Natural killer cell treated with Interleukin-12 subunit alpha and Interleukin-12 subunit beta and Interleukin-15 and Interleukin-18, amount 100 ng/mL, for 72 hours (primary cell): ENCODE results near the gene CUX1. TPM values are rescaled to one million over a fixed set of nuclear protein-coding genes. Genes with fewer than 3 reads are reported as not detected.
"Not testable (repeated sequence)": the region's sequence is repeated elsewhere in the genome, so short reads cannot be mapped to it uniquely, and the experiment has no call there.

Experiments
- ATAC-seq, 2 donors: fragments of 150-1000 bp; cut with Tn5 transposase in 1 of 2; sonication (Bioruptor Pico), chemical (Tn5 transposase) in 1 of 2; 2 replicates each; pipeline ENCODE4 v1.10.0; 2021
- DNase-seq: peaks from one replicate; pipeline ENCODE4 v3.0.0; 2022; ENCODE audit warnings: low spot score
- H3K27ac Mint-ChIP-seq, 2 donors: 1 replicate in 1 of 2; 2 replicates in 1 of 2; pipeline ENCODE4 v1.8.0; 2022; ENCODE audit warnings: mixed read lengths in 2 of 2, mild to moderate bottlenecking in 1 of 2, moderate library complexity in 1 of 2
- H3K27me3 Mint-ChIP-seq, 2 donors: 1 replicate in 1 of 2; 2 replicates in 1 of 2; pipeline ENCODE4 v1.8.0; 2022; ENCODE audit warnings: mixed read lengths in 2 of 2
- H3K36me3 Mint-ChIP-seq: one replicate; pipeline ENCODE4 v1.8.0; 2022; ENCODE audit warnings: mixed read lengths
- H3K4me1 Mint-ChIP-seq, 2 donors: 1 replicate in 1 of 2; 2 replicates in 1 of 2; pipeline ENCODE4 v1.8.0; 2022; ENCODE audit warnings: low read depth in 2 of 2, mixed read lengths in 2 of 2, mild to moderate bottlenecking in 1 of 2
- H3K4me3 Mint-ChIP-seq: one replicate; pipeline ENCODE4 v1.8.0; 2022; ENCODE audit warnings: mixed read lengths
- H3K9me3 Mint-ChIP-seq: 2 replicates; pipeline ENCODE4 v1.8.0; 2022; ENCODE audit warnings: mixed read lengths
- total RNA-seq, 2 donors: library from RNA; stranded (reverse); gene quantifications; one replicate each; pipeline ENCODE4 v1.2.3, GENCODE V29; 2022

Gene CUX1
- total RNA-seq, 2 donors from 2014 or later = 25.2 to 28.5 TPM

GRCh38 chr7:102024005-102024768, 206.8 kb downstream of the CUX1 start:
- no peak for ATAC-seq
- no peak overlapping the region for H3K27ac Mint-ChIP-seq

GRCh38 chr7:102024769-102025391, 207.5 kb downstream of the CUX1 start:
- no peak overlapping the region for H3K27ac Mint-ChIP-seq
- H3K27me3 Mint-ChIP-seq = no peaks in the 10 kb centered on the region
- no peaks in the 10 kb centered on the region for H3K9me3 Mint-ChIP-seq
- no peak for ATAC-seq
- H3K36me3 Mint-ChIP-seq = no peaks in the 10 kb centered on the region
- H3K4me1 Mint-ChIP-seq = peaks cover 4 to 9% of the 10 kb centered on the region in 2 donors
- no peak for DNase-seq
- no peak overlapping the region for H3K4me3 Mint-ChIP-seq

More at GRCh38 chr7:102024005-102024768, 206.8 kb downstream of the CUX1 start:
- Mint-ChIP-seq H3K27me3 (no peaks in the 10 kb centered on the region), H3K36me3 (no peaks in the 10 kb centered on the region), H3K4me3 (no peak overlapping the region), H3K9me3 (no peaks in the 10 kb centered on the region), H3K4me1 (peaks cover 4 to 9% of the 10 kb centered on the region in 2 donors)
- DNase-seq = no peak

- not testable (repeated sequence) for H3K4me3 Mint-ChIP-seq, H3K9me3 Mint-ChIP-seq, H3K4me1 Mint-ChIP-seq, DNase-seq, ATAC-seq, H3K36me3 Mint-ChIP-seq, H3K27me3 Mint-ChIP-seq, H3K27ac Mint-ChIP-seq
Measured at GRCh38 chr7:102025777-102026176, 208.4 kb downstream of the CUX1 start.

DNA sequence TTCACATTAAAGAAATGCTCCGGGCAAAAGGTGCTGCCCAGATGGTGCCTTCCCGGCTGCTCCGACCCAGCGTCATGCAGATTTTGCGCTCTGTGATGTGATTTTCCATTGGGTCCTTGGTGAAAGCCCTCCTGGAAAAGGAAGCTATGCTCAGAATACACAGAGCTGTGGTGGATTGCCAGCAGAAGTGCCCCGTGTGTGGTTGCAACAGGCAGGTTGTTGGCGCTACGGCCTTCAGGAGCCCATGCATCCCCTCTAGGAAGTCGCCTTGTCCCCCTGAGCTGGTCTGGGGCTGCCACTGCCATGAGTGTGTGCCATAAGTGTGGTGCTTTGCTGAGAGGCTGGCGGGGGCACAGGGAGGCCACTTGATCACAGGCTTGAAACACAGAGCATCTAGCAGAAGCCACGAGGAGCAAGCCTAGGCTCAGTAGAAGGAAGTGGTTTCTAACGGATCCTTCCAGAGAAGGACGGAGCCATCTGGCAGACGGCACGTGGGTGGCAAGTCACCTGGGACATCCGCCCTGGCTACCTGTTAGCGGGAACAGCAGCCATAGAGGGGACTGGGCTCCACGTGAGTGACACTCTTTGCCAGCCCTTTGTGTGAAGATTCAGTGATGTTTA, 210.9 kb downstream of the CUX1 start:
- Mint-ChIP-seq H3K27ac (no peak overlapping the region), H3K27me3 (no peaks in the 10 kb centered on the region), H3K4me1 (peaks cover 4 to 9% of the 10 kb centered on the region in 2 donors), H3K4me3 (no peak overlapping the region), H3K36me3 (no peaks in the 10 kb centered on the region), H3K9me3 (no peaks in the 10 kb centered on the region)
- ATAC-seq (no peak), DNase-seq (no peak)

GRCh38 chr7:102029616-102030015, 212.2 kb downstream of the CUX1 start:
- H3K4me1 Mint-ChIP-seq = peaks cover 2 to 3% of the 10 kb centered on the region in 2 donors
- no peaks in the 10 kb centered on the region for H3K36me3 Mint-ChIP-seq
- H3K4me3 Mint-ChIP-seq = no peak overlapping the region
- no peak overlapping the region for H3K27ac Mint-ChIP-seq
- ATAC-seq (no peak), DNase-seq (no peak)
- no peaks in the 10 kb centered on the region for H3K27me3 Mint-ChIP-seq
- H3K9me3 Mint-ChIP-seq = no peaks in the 10 kb centered on the region

- H3K9me3 Mint-ChIP-seq = no peaks in the 10 kb centered on the region
- no peaks in the 10 kb centered on the region for H3K27me3 Mint-ChIP-seq
- H3K36me3 Mint-ChIP-seq = no peaks in the 10 kb centered on the region
- no peak for DNase-seq
- H3K4me3 Mint-ChIP-seq = no peak overlapping the region
- no peaks in the 10 kb centered on the region for H3K4me1 Mint-ChIP-seq
- H3K27ac Mint-ChIP-seq = no peak overlapping the region
- ATAC-seq = no peak
Measured at GRCh38 chr7:102030696-102031095, 213.3 kb downstream of the CUX1 start.

DNA sequence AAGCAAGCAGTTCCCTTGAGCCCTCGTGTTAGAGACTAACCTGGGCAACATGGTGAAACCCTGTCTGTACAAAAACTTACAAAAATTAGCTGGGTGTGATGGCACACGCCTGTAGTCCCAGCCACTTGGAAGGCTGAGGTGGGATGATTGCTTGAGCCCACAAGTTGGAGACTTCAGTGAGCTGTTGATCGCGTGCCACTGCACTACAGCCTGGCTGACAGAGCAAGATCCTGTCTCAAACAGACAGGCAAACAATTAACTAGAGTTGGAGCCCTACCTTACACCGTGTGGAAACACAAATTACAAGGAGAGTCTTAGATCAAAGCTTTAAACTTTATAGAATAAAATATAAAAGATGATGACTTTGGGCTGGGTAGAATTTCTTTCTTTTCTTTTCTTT, 219.5 kb downstream of the CUX1 start:
- Mint-ChIP-seq H3K4me3 (no peak overlapping the region), H3K9me3 (no peaks in the 10 kb centered on the region), H3K27ac (no peak overlapping the region), H3K27me3 (no peaks in the 10 kb centered on the region), H3K4me1 (peaks cover 0 to 4% of the 10 kb centered on the region in 2 donors), H3K36me3 (no peaks in the 10 kb centered on the region)
- ATAC-seq = no peak
- DNase-seq = no peak

DNA sequence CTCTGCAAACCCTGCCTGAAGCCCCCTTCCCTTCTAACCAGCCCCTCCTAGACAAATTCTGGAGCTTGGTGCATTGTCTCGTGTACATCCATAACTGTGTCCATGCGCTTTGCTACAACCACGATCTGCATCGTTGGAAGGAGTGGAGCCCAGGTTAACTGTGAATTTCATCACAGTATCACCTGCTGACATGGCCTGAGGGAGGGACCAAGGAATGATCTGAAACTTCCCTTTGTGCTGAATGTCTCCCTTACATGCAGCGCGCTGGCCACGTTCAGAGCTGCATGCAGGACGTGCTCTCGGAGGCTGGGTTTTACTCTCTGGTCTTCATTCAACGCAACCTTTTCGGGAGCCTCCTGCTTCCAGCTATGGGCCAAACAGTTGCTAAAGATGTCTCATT, 222.3 kb downstream of the CUX1 start:
- Mint-ChIP-seq H3K4me1 (peaks cover 10 to 11% of the 10 kb centered on the region in 2 donors), H3K9me3 (no peaks in the 10 kb centered on the region), H3K36me3 (no peaks in the 10 kb centered on the region), H3K27me3 (no peaks in the 10 kb centered on the region), H3K4me3 (no peak overlapping the region), H3K27ac (no peak overlapping the region)
- ATAC-seq = no peak
- no peak for DNase-seq

DNA sequence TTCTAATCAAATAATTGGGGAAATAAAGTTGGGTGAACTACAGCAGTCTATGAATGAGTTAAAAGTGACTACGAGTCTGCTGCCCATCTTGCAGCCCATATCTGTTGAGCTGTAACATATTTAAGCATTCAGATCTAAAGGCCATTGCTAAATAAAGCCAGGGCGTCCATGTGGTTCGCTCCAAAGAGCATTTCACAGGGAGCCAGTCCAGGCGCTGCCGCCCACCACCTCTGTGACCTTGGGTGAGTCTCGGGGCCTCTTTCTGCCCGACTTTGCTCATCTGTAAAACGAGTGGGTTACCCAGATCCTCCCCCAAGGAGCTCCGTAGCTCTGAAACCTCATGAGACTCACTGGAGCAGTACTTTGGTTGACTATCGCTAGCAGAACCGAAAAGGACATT, 223.1 kb downstream of the CUX1 start:
- Mint-ChIP-seq H3K27me3 (no peaks in the 10 kb centered on the region), H3K27ac (no peak overlapping the region), H3K36me3 (no peaks in the 10 kb centered on the region), H3K9me3 (no peaks in the 10 kb centered on the region), H3K4me3 (no peak overlapping the region), H3K4me1 (peaks cover 14 to 16% of the 10 kb centered on the region in 2 donors)
- ATAC-seq (no peak), DNase-seq (no peak)

DNA sequence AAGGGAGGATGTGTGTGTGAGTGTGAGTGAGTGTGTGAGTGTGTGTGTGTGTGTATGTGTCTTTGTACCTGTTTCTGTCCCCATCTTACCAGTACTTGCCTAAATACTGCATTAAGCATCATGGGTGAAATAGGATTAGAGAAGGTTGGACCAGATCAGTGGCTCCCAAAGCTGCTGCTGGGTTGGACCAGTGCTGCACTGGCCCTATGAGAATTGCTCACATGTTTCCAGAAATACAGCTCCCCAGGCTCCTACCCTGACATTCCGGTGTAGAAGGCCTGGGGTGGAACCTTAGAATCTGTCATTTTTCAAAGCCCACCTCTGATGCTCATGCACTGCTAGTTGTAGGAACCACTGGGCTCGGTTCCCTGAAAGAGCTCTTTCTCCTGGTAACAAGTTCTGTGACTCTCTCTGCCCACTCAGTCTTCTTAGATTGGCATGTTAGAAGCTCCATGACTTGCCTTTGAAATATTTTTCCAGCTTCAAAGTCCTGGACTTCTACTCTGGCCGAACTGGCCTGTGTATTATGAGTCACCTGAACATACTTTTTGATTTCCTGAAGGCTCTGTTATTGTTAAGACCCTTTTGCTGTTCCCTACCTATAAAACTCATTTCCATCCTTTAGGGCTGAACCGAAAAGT, 224.7 kb downstream of the CUX1 start:
- no peak overlapping the region for H3K4me3 Mint-ChIP-seq
- ATAC-seq (no peak), DNase-seq (no peak)
- no peak overlapping the region for H3K27ac Mint-ChIP-seq
- H3K36me3 Mint-ChIP-seq = no peaks in the 10 kb centered on the region
- no peaks in the 10 kb centered on the region for H3K9me3 Mint-ChIP-seq
- peaks cover 0 to under 1% of the 10 kb centered on the region in 2 donors for H3K27me3 Mint-ChIP-seq
- H3K4me1 Mint-ChIP-seq = peaks cover 18 to 22% of the 10 kb centered on the region in 2 donors

GRCh38 chr7:102042796-102043195, 225.4 kb downstream of the CUX1 start:
- H3K9me3 Mint-ChIP-seq, ATAC-seq, H3K4me3 Mint-ChIP-seq, H3K27me3 Mint-ChIP-seq, H3K36me3 Mint-ChIP-seq, DNase-seq, H3K27ac Mint-ChIP-seq: not testable (repeated sequence)
- H3K4me1 Mint-ChIP-seq = peaks cover 21 to 25% of the 10 kb centered on the region in 2 donors

- ATAC-seq (no peak), DNase-seq (no peak)
- peak overlapping the region; percentile 20 for H3K4me3 Mint-ChIP-seq
- peaks cover 21 to 27% of the 10 kb centered on the region in 2 donors for H3K4me1 Mint-ChIP-seq
- no peaks in the 10 kb centered on the region for H3K9me3 Mint-ChIP-seq
- peaks cover 0 to 3% of the 10 kb centered on the region in 2 donors for H3K27me3 Mint-ChIP-seq
- no peaks in the 10 kb centered on the region for H3K36me3 Mint-ChIP-seq
- H3K27ac Mint-ChIP-seq = no peak overlapping the region
Measured at GRCh38 chr7:102044641-102044983, 227.2 kb downstream of the CUX1 start.

DNA sequence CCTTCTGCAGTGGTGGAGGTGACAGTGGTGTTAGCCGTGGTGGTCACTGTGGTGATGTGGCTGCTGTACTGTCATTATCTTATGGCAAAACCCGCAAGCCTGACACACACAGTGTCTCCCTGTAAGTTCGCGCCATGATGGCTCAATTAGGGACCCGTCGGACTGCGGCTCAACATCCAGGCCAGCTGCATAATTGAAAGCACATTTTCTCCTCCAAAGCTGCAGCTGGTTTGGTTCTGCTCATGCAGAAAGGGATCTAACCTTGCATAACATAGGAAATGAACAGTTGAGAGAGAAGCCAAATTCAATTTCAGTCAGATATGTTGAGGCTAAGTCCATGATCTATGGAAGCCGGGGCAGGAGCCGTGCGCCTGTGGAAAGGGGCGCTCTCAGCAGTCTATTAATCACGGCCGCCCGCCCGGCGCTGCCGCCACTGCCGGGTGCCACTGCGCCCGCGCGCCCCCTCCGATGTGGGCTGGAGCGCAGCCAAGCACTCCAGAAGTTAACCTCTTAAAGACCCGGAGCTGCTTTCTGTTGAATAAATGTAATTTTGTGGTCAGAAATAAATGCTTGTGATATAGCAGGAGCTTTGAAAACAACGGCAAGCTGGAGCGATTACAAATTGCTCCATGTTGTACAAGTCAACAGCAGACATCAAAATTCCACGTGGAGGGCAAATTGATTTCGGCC, 227.7 kb downstream of the CUX1 start:
- Mint-ChIP-seq H3K4me1 (peaks cover 18 to 27% of the 10 kb centered on the region in 2 donors), H3K27me3 (peaks cover 0 to 3% of the 10 kb centered on the region in 2 donors), H3K4me3 (peak overlapping the region; percentile 20), H3K36me3 (no peaks in the 10 kb centered on the region), H3K27ac (no peak overlapping the region), H3K9me3 (no peaks in the 10 kb centered on the region)
- peak; percentile 58 to 85 for ATAC-seq
- DNase-seq = no peak
